ENCODE measurements around the gene ZSWIM5.
"Not testable (repeated sequence)": the region's sequence is repeated elsewhere in the genome, so short reads cannot be mapped to it uniquely, and the experiment has no call there.

Gene ZSWIM5

GRCh38 chr1:45172005-45172404 is 34.4 kb downstream of the ZSWIM5 start:
- no peaks in the 10 kb centered on the region for H3K36me3 ChIP-seq (replicated peaks)
- H3K27me3 ChIP-seq (replicated peaks): no peaks in the 10 kb centered on the region
- peak; percentile 4 for DNase-seq
- H3K4me3 ChIP-seq (ENCODE audit: low read depth, low read length): no peak overlapping the region
- H3K27ac ChIP-seq: no peak overlapping the region
- in situ Hi-C loops (cut with HindIII; ENCODE audit: low pct_ligation_motif_present, low sequenced_read_pairs): no loop called here
- TF ChIP-seq, protein P1, sequence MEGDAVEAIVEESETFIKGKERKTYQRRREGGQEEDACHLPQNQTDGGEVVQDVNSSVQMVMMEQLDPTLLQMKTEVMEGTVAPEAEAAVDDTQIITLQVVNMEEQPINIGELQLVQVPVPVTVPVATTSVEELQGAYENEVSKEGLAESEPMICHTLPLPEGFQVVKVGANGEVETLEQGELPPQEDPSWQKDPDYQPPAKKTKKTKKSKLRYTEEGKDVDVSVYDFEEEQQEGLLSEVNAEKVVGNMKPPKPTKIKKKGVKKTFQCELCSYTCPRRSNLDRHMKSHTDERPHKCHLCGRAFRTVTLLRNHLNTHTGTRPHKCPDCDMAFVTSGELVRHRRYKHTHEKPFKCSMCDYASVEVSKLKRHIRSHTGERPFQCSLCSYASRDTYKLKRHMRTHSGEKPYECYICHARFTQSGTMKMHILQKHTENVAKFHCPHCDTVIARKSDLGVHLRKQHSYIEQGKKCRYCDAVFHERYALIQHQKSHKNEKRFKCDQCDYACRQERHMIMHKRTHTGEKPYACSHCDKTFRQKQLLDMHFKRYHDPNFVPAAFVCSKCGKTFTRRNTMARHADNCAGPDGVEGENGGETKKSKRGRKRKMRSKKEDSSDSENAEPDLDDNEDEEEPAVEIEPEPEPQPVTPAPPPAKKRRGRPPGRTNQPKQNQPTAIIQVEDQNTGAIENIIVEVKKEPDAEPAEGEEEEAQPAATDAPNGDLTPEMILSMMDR (IDR thresholded peaks at IDR 0.05; ENCODE audit: low read depth, low read length, missing control alignments): no peak

DNA sequence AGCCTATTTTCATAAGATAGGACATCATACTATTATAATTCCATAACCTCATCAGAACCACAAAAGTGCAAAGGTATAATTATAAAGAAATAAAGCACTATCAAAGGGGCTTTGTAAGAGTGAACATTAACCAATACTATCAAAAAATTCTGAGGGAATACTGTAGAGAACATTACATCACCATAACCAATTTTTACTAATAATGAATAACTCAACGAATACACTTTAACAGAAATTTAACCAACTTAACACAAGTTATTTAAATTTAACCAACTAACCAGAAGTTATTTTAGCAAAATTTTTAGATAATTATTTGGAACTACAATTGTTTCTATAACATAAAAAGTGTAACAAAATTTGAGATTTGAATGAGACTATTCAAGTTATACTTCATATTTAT is 34.8 kb downstream of the ZSWIM5 start:
- Histone ChIP-seq H3K36me3 (replicated peaks) (no peaks in the 10 kb centered on the region), H3K27me3 (replicated peaks) (no peaks in the 10 kb centered on the region), H3K27ac (no peak overlapping the region), H3K4me3 (ENCODE audit: low read depth, low read length) (no peak overlapping the region)
- in situ Hi-C loops (cut with HindIII; ENCODE audit: low pct_ligation_motif_present, low sequenced_read_pairs): no loop called here
- TF ChIP-seq, protein P1 (IDR thresholded peaks at IDR 0.05; ENCODE audit: low read depth, low read length, missing control alignments): no peak
- DNase-seq: no peak

DNA sequence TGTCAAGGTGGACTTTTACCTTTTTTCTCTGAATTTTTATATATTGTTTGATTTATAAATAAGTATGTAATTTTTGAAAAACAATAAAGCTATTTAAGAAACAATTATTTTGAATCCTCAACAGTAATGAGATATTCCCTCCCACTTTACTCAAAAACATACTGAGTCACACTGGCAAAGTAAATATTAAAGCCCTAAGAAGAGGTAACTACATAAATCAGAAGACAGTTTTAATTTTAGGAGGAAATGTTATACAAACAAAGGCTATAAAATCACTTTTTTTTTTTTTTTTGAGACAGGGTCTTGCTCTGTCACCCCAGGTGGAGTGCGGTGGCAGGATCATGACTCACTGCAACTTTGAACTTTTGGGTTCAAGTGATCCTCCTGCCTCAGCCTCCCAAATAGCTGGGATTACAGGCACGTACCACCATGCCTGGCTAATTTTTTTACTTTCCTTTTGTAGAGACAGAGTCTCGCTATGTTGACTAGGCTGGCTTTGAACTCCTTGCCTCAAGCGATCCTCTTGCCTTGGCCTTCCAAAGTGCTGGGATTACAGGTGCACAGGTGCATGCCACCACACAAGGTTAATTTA is 36.2 kb downstream of the ZSWIM5 start:
- Histone ChIP-seq H3K27ac (no peak overlapping the region), H3K4me3 (ENCODE audit: low read depth, low read length) (no peak overlapping the region), H3K36me3 (replicated peaks) (no peaks in the 10 kb centered on the region), H3K27me3 (replicated peaks) (no peaks in the 10 kb centered on the region)
- no peak for DNase-seq
- in situ Hi-C loops (cut with HindIII; ENCODE audit: low pct_ligation_motif_present, low sequenced_read_pairs): no loop called here
- TF ChIP-seq, protein P1 (IDR thresholded peaks at IDR 0.05; ENCODE audit: low read depth, low read length, missing control alignments): no peak

- DNase-seq; in situ Hi-C loops (cut with HindIII; ENCODE audit: low pct_ligation_motif_present, low sequenced_read_pairs); H3K36me3 ChIP-seq (replicated peaks); H3K27ac ChIP-seq; H3K27me3 ChIP-seq (replicated peaks); H3K4me3 ChIP-seq (ENCODE audit: low read depth, low read length): not testable (repeated sequence)
Measured at GRCh38 chr1:45167947-45168346, 38.5 kb downstream of the ZSWIM5 start.

- H3K4me3 ChIP-seq (ENCODE audit: low read depth, low read length); DNase-seq; H3K27ac ChIP-seq; H3K36me3 ChIP-seq (replicated peaks); in situ Hi-C loops (cut with HindIII; ENCODE audit: low pct_ligation_motif_present, low sequenced_read_pairs); H3K27me3 ChIP-seq (replicated peaks): not testable (repeated sequence)
Measured at GRCh38 chr1:45164307-45164706, 42.1 kb downstream of the ZSWIM5 start.

DNA sequence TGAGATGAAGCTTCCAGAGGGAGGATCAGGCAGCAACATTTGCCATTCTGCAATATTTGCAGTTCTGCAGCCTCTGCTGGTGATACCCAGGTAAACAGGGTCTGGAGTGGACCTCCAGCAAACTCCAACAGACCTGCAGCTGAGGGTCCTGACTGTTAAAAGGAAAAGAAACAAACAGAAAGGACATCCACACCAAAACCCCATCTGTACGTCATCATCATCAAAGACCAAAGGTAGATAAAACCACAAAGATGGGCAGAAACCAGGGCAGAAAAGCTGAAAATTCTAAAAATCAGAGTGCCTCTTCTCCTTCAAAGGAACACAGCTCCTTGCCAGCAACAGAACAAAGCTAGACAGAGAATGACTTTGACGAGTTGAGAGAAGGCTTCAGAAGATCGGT is 43.3 kb downstream of the ZSWIM5 start:
- H3K36me3 ChIP-seq (replicated peaks); H3K27me3 ChIP-seq (replicated peaks); H3K4me3 ChIP-seq (ENCODE audit: low read depth, low read length); H3K27ac ChIP-seq; in situ Hi-C loops (cut with HindIII; ENCODE audit: low pct_ligation_motif_present, low sequenced_read_pairs); DNase-seq: not testable (repeated sequence)

GRCh38 chr1:45162041-45163035 is 44.1 kb downstream of the ZSWIM5 start:
- H3K27me3 ChIP-seq (replicated peaks); H3K36me3 ChIP-seq (replicated peaks); in situ Hi-C loops (cut with HindIII; ENCODE audit: low pct_ligation_motif_present, low sequenced_read_pairs); H3K4me3 ChIP-seq (ENCODE audit: low read depth, low read length); H3K27ac ChIP-seq; DNase-seq: not testable (repeated sequence)

Measured in brain microvascular endothelial cell (primary cell).